Fibroblast of lung (primary cell): ENCODE measurements around the gene SYT12.
"Not testable (repeated sequence)": the region's sequence is repeated elsewhere in the genome, so short reads cannot be mapped to it uniquely, and the experiment has no call there.

ENCODE experiments used
- CTCF ChIP-seq, 2 donors: IDR thresholded peaks in 1 of 2; conservative IDR thresholded peaks in 1 of 2; 1 replicate in 1 of 2; 2 replicates in 1 of 2; pipeline ENCODE4 v1.5.1; 2011 to 2012; ENCODE audit warnings: low read length in 2 of 2, control low read depth in 1 of 2, inconsistent platforms in 1 of 2, low read depth in 1 of 2, mild to moderate bottlenecking in 1 of 2
- EZH2 ChIP-seq: IDR thresholded peaks from 2 replicates; pipeline ENCODE4 v1.5.1; 2012; ENCODE audit warnings: low read length, control low read depth, mild to moderate bottlenecking; ENCODE audit errors: missing control alignments

GRCh38 chr11:66988741-66989140 is 34.2 kb upstream of the SYT12 start:
- not testable (repeated sequence) for TF ChIP-seq CTCF (conservative IDR thresholded peaks at IDR 0.05 in 1 of 2, IDR thresholded peaks at IDR 0.05 in 1 of 2; ENCODE audit: low read depth in 1 of 2, low read length in 2 of 2); EZH2
